Keratinocyte (primary cell): ENCODE results near the gene DCST2. TPM values are rescaled to one million over a fixed set of nuclear protein-coding genes. Genes with fewer than 3 reads are reported as not detected.

ENCODE experiments used
- DNase-seq: peaks from one replicate; pipeline ENCODE4 v3.0.0-alpha.2; 2011; ENCODE audit warnings: low read depth, missing footprints, low spot score
- FAIRE-seq: peaks from 2 replicates; lab custom pipeline; 2011; peaks lifted over from hg19 to GRCh38; lab: Jason Lieb, UNC
- H2AFZ ChIP-seq: 2 replicates; pipeline ENCODE4 v1.6.0; 2012; ENCODE audit warnings: low read length, control low read depth, inconsistent platforms; ENCODE audit not compliant: control insufficient read depth
- H3K27ac ChIP-seq: 2 replicates; pipeline ENCODE4 v1.5.1; 2011; ENCODE audit warnings: low read length; ENCODE audit not compliant: control insufficient read depth, insufficient read depth
- H3K27me3 ChIP-seq: 3 replicates; pipeline ENCODE4 v1.6.0; 2011; ENCODE audit warnings: low read length; ENCODE audit not compliant: control insufficient read depth, insufficient read depth; ENCODE audit errors: extremely low read depth
- H3K36me3 ChIP-seq, 2 experiments: 2 replicates in 1 of 2; 3 replicates in 1 of 2; pipeline ENCODE4 v1.5.1; 2011; ENCODE audit warnings: low read length in 2 of 2, mild to moderate bottlenecking in 1 of 2; ENCODE audit not compliant: control insufficient read depth in 2 of 2, insufficient read depth in 2 of 2; ENCODE audit errors: extremely low read depth in 1 of 2
- H3K4me1 ChIP-seq: 3 replicates; pipeline ENCODE4 v1.5.1; 2011; ENCODE audit warnings: low read length; ENCODE audit not compliant: control insufficient read depth, insufficient read depth; ENCODE audit errors: extremely low read depth
- H3K4me2 ChIP-seq: 3 replicates; pipeline ENCODE4 v1.6.0; 2011; ENCODE audit warnings: low read depth, low read length; ENCODE audit not compliant: control insufficient read depth, insufficient read depth; ENCODE audit errors: extremely low read depth
- H3K4me3 ChIP-seq, 3 experiments: fragments of 200-600 bp in 1 of 3; sonication (generic) in 1 of 3; 2 replicates in 2 of 3; 3 replicates in 1 of 3; pipeline ENCODE4 v1.5.1; 2011 to 2016; ENCODE audit warnings: low read length in 3 of 3, mild to moderate bottlenecking in 3 of 3, control low read depth in 2 of 3, inconsistent platforms in 1 of 3, low read depth in 1 of 3, mixed read lengths in 1 of 3, mixed run types in 1 of 3, moderate library complexity in 1 of 3; ENCODE audit not compliant: control insufficient read depth in 2 of 3, insufficient read depth in 2 of 3; ENCODE audit errors: extremely low read depth in 1 of 3
- H3K79me2 ChIP-seq: 2 replicates; pipeline ENCODE4 v1.6.0; 2012; ENCODE audit warnings: low read length; ENCODE audit not compliant: control insufficient read depth, insufficient read depth
- H3K9ac ChIP-seq: 3 replicates; pipeline ENCODE4 v1.6.0; 2011; ENCODE audit warnings: low read length; ENCODE audit not compliant: control insufficient read depth, insufficient read depth; ENCODE audit errors: extremely low read depth
- H3K9me1 ChIP-seq: 3 replicates; pipeline ENCODE4 v1.6.0; 2011; ENCODE audit warnings: low read length; ENCODE audit not compliant: control insufficient read depth, insufficient read depth; ENCODE audit errors: extremely low read depth
- H3K9me3 ChIP-seq: 2 replicates; pipeline ENCODE4 v1.5.1; 2012; ENCODE audit warnings: low read depth, low read length; ENCODE audit not compliant: control insufficient read depth
- H4K20me1 ChIP-seq: 3 replicates; pipeline ENCODE4 v1.6.0; 2011; ENCODE audit warnings: low read length; ENCODE audit not compliant: control insufficient read depth, insufficient read depth; ENCODE audit errors: extremely low read depth
- EZH2 ChIP-seq: IDR thresholded peaks from one replicate; pipeline ENCODE4 v1.6.1; 2012; ENCODE audit warnings: inconsistent platforms, mild to moderate bottlenecking, low read length, moderate library complexity
- dilution Hi-C: fragments of 300-500 bp; cut with MboI; formaldehyde crosslinking; loops from one replicate; pipeline ENCODE4 v1.7.0; 2020; ENCODE audit warnings: low sequenced_read_pairs; ENCODE audit not compliant: extremely low pct_ligation_motif_present
- polyA plus RNA-seq, 5 experiments: library from polyadenylated mRNA; depleted of rRNA in 3 of 5; stranded (reverse) in 3 of 5; stranded (forward) in 1 of 5; unstranded in 1 of 5; fragments of >200 nt; gene quantifications; 1 replicate in 1 of 5; 2 replicates in 3 of 5; 3 replicates in 1 of 5; pipeline versions ENCODE4 v1.2.1 to v1.2.3, GENCODE V29; 2011 to 2012; ENCODE audit warnings: missing spikeins in 2 of 5, low read depth in 1 of 5, low replicate concordance in 1 of 5
- TF ChIP-seq, protein P1 (sequence below), 3 experiments: IDR thresholded peaks in 1 of 3; conservative IDR thresholded peaks in 1 of 3; optimal IDR thresholded peaks in 1 of 3; 2 replicates in 2 of 3; 3 replicates in 1 of 3; pipeline versions ENCODE3 to v1.5.1; 2011; ENCODE audit warnings: low read length in 3 of 3, mild to moderate bottlenecking in 3 of 3, moderate library complexity in 2 of 3, control low read depth in 1 of 3, inconsistent platforms in 1 of 3; ENCODE audit not compliant: insufficient read depth in 2 of 3; ENCODE audit errors: extremely low read depth in 1 of 3

DCST2 gene
- polyA plus RNA-seq, 1 donor (not counting 4 experiments of a cell fraction or from before 2014, with no cell fraction given), result 0.14 TPM

DNA sequence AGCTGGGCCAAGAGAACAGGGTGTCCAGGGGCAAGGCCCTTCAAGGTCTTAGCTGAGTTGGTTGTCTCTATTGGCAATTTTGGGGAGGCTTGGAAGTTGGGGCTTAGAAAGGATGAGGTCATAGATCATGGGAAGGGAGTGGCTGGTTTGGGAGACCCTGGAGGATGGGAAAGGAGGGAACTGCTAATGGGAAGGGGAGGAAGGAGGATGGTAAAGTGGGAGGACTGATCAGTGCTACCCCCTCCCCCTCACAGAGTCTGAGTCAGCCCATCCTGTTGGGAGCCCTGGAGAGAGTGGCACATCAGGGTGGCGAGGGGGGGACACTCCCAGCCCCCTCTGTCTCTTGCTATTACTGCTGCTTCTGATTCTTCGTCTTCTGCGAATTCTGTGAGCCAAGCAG is 35.0 kb upstream of the DCST2 start:
- Histone ChIP-seq H3K9me3 (no peaks in the 10 kb centered on the region), H3K4me3 (no peak overlapping the region), H3K4me2 (no peak overlapping the region), H2AFZ (no peak overlapping the region), H3K36me3 (peaks cover 0 to 18% of the 10 kb centered on the region in 2 experiments), H3K27ac (no peak overlapping the region), H3K4me1 (peaks cover 24% of the 10 kb centered on the region), H3K79me2 (no peaks in the 10 kb centered on the region), H3K27me3 (no peaks in the 10 kb centered on the region), H3K9me1 (no peaks in the 10 kb centered on the region), H4K20me1 (no peaks in the 10 kb centered on the region), H3K9ac (no peak overlapping the region)
- FAIRE-seq (no peak), DNase-seq (no peak)
- no peak for TF ChIP-seq EZH2
- TF ChIP-seq, protein P1, sequence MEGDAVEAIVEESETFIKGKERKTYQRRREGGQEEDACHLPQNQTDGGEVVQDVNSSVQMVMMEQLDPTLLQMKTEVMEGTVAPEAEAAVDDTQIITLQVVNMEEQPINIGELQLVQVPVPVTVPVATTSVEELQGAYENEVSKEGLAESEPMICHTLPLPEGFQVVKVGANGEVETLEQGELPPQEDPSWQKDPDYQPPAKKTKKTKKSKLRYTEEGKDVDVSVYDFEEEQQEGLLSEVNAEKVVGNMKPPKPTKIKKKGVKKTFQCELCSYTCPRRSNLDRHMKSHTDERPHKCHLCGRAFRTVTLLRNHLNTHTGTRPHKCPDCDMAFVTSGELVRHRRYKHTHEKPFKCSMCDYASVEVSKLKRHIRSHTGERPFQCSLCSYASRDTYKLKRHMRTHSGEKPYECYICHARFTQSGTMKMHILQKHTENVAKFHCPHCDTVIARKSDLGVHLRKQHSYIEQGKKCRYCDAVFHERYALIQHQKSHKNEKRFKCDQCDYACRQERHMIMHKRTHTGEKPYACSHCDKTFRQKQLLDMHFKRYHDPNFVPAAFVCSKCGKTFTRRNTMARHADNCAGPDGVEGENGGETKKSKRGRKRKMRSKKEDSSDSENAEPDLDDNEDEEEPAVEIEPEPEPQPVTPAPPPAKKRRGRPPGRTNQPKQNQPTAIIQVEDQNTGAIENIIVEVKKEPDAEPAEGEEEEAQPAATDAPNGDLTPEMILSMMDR (optimal IDR thresholded peaks at IDR 0.05 in 1 of 3, IDR thresholded peaks at IDR 0.05 in 1 of 3, conservative IDR thresholded peaks at IDR 0.05 in 1 of 3; ENCODE audit: extremely low read depth in 1 of 3, insufficient read depth in 2 of 3, low read length in 3 of 3), result no peak
- dilution Hi-C loops, result no loop called here

GRCh38 chr1:155066777-155067176 is 33.2 kb upstream of the DCST2 start:
- no peak overlapping the region for H3K27ac ChIP-seq
- no peak overlapping the region for H3K9ac ChIP-seq
- no peaks in the 10 kb centered on the region for H3K79me2 ChIP-seq
- DNase-seq (no peak), FAIRE-seq (no peak)
- H3K36me3 ChIP-seq, result peaks cover 6 to 22% of the 10 kb centered on the region in 2 experiments
- no peaks in the 10 kb centered on the region for H3K27me3 ChIP-seq
- H3K9me3 ChIP-seq, result no peaks in the 10 kb centered on the region
- no peaks in the 10 kb centered on the region for H3K9me1 ChIP-seq
- dilution Hi-C loops, result no loop called here
- H3K4me2 ChIP-seq, result no peak overlapping the region
- H3K4me3 ChIP-seq, result no peak overlapping the region
- H2AFZ ChIP-seq, result no peak overlapping the region
- H3K4me1 ChIP-seq, result peaks cover 29% of the 10 kb centered on the region
- TF ChIP-seq, protein P1 (optimal IDR thresholded peaks at IDR 0.05 in 1 of 3, IDR thresholded peaks at IDR 0.05 in 1 of 3, conservative IDR thresholded peaks at IDR 0.05 in 1 of 3; ENCODE audit: extremely low read depth in 1 of 3, insufficient read depth in 2 of 3, low read length in 3 of 3), result no peak
- TF ChIP-seq EZH2, result no peak
- H4K20me1 ChIP-seq, result peaks cover 2% of the 10 kb centered on the region
